Stomach (tissue), 4 donors: ENCODE measurements around the gene EDEM2.

Experiments
- CTCF ChIP-seq, 7 experiments: fragments of 450-650 bp in 4 of 7; fragments of 200-600 bp in 3 of 7; sonication (generic) in 3 of 7; IDR thresholded peaks; one replicate each; pipeline ENCODE4 v1.5.1; 2016 to 2019; ENCODE audit warnings: antibody characterized with exemption in 7 of 7, control low read depth in 2 of 7, mild to moderate bottlenecking in 1 of 7
- EP300 ChIP-seq: sonication (generic); formaldehyde crosslinking; IDR thresholded peaks from one replicate; pipeline ENCODE4 v1.6.1; 2017; ENCODE audit warnings: antibody characterized with exemption
- POLR2AphosphoS5 ChIP-seq, 3 donors: sonication (generic); formaldehyde crosslinking; IDR thresholded peaks; one replicate each; pipeline ENCODE4 v1.6.1; 2016; ENCODE audit warnings: antibody characterized with exemption in 3 of 3

- TF ChIP-seq CTCF (IDR thresholded peaks at IDR 0.05) (no peak), EP300 (no peak), POLR2AphosphoS5 (IDR thresholded peaks at IDR 0.05) (no peak)
Observed at GRCh38 chr20:35121186-35121585, 25.9 kb downstream of the EDEM2 start.
